ENCODE measurements around the gene OR9Q1. TPM values are rescaled to one million over a fixed set of nuclear protein-coding genes. Genes with fewer than 3 reads are reported as not detected.

The OR9Q1 gene
- total and polyA plus RNA-seq, 2 of the 13 experiments (the other 11 are each of a cell fraction or from before 2014, with no cell fraction given) = not detected

DNA sequence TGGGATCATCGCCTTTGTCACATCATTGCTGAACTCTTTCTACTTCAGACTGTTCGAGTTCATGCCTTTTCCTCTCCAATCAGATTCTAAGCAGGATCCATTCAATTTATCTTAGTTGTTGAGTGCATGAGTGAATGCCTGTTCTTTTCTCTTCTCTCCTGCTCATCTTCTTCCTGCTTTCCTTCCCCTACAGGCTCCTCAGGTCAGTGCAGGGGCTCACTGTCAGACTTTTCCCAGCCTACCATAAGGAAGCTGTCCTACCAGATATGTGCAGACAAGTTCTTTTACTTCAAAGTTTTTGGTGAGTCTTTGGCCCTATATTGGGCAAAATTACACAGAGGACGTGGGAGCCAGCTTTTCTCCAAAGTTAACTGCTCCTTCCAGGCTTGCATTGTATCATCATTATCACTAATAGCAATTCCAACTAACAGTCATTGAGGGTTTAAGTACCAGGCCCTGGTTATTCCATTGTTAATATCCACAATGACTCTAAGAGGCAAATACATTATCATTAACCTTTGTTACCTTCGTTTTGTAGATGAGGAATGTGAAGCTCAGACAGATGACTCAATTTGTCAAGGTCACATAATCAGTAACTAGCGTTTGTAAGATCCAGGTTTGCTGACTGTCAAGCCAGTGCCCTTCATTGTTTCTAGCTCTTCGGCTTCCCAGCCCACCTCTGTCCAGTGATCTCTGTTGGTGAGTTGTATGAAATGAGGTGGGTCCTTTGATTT lies 37.4 kb downstream of the OR9Q1 start (continued):
- peak; percentile 60 for TF ChIP-seq SKI (IDR thresholded peaks at IDR 0.05; ENCODE audit: partially characterized antibody)
- TF ChIP-seq, protein P1, sequence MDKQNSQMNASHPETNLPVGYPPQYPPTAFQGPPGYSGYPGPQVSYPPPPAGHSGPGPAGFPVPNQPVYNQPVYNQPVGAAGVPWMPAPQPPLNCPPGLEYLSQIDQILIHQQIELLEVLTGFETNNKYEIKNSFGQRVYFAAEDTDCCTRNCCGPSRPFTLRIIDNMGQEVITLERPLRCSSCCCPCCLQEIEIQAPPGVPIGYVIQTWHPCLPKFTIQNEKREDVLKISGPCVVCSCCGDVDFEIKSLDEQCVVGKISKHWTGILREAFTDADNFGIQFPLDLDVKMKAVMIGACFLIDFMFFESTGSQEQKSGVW (CRISPR knock-in tag; IDR thresholded peaks at IDR 0.05; ENCODE audit: borderline replicate concordance) = no peak
- peak; percentile 45; the same call in 1 of the 2 replicates for TF ChIP-seq ZNF317 (CRISPR knock-in tag; IDR thresholded peaks at IDR 0.05)
- TF ChIP-seq ZNF616 (CRISPR knock-in tag; IDR thresholded peaks at IDR 0.05; ENCODE audit: low read depth) = no peak
- TF ChIP-seq CHCHD3 (CRISPR knock-in tag; IDR thresholded peaks at IDR 0.05) = no peak
- peak; percentile 26 for TF ChIP-seq XRCC5 (optimal IDR thresholded peaks at IDR 0.05; ENCODE audit: low read length)
- no peak for TF ChIP-seq RARG (CRISPR knock-in tag; IDR thresholded peaks at IDR 0.05; ENCODE audit: low read depth)
- no peak for TF ChIP-seq ZBTB20 (CRISPR knock-in tag; IDR thresholded peaks at IDR 0.05; ENCODE audit: borderline replicate concordance, low read depth)
- no peak for TF ChIP-seq ZNF607 (CRISPR knock-in tag; IDR thresholded peaks at IDR 0.05; ENCODE audit: borderline replicate concordance)
- TF ChIP-seq MATR3 (CRISPR knock-in tag; IDR thresholded peaks at IDR 0.05) = no peak
- no peak for TF ChIP-seq CCAR2 (optimal IDR thresholded peaks at IDR 0.05; ENCODE audit: low read depth, low read length)
- TF ChIP-seq ZNF552 (CRISPR knock-in tag; IDR thresholded peaks at IDR 0.05; ENCODE audit: borderline replicate concordance) = no peak
- TF ChIP-seq SMYD3 (CRISPR knock-in tag; IDR thresholded peaks at IDR 0.05) = no peak
- TF ChIP-seq RAD51 (IDR thresholded peaks at IDR 0.05; ENCODE audit: borderline replicate concordance) = no peak
- TF ChIP-seq WIZ (CRISPR knock-in tag; IDR thresholded peaks at IDR 0.05) = no peak
- no peak for TF ChIP-seq ZNF143 (CRISPR knock-in tag; IDR thresholded peaks at IDR 0.05)
- no peak for TF ChIP-seq NFKBIZ (CRISPR knock-in tag; IDR thresholded peaks at IDR 0.05)
- TF ChIP-seq RFXANK (CRISPR knock-in tag; IDR thresholded peaks at IDR 0.05) = no peak
- no peak for TF ChIP-seq STAT6 (CRISPR knock-in tag; IDR thresholded peaks at IDR 0.05; ENCODE audit: borderline replicate concordance)
- TF ChIP-seq HIVEP1 (CRISPR knock-in tag; IDR thresholded peaks at IDR 0.05) = no peak
- TF ChIP-seq THAP7 (CRISPR knock-in tag; IDR thresholded peaks at IDR 0.05) = no peak
- peak; percentile 30 for TF ChIP-seq ZEB1 (IDR thresholded peaks at IDR 0.05; ENCODE audit: insufficient replicate concordance, low read depth)
- TF ChIP-seq DNMT1 (CRISPR knock-in tag; IDR thresholded peaks at IDR 0.05) = no peak
- TF ChIP-seq FOXA3 (CRISPR knock-in tag; IDR thresholded peaks at IDR 0.05) = peak; percentile 63
- no peak for TF ChIP-seq ZNF558 (CRISPR knock-in tag; IDR thresholded peaks at IDR 0.05; ENCODE audit: borderline replicate concordance)
- TF ChIP-seq SMAD9 (CRISPR knock-in tag; IDR thresholded peaks at IDR 0.05) = no peak
- TF ChIP-seq ZNF773 (CRISPR knock-in tag; IDR thresholded peaks at IDR 0.05; ENCODE audit: borderline replicate concordance) = no peak
- TF ChIP-seq, protein P2, sequence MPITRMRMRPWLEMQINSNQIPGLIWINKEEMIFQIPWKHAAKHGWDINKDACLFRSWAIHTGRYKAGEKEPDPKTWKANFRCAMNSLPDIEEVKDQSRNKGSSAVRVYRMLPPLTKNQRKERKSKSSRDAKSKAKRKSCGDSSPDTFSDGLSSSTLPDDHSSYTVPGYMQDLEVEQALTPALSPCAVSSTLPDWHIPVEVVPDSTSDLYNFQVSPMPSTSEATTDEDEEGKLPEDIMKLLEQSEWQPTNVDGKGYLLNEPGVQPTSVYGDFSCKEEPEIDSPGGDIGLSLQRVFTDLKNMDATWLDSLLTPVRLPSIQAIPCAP (CRISPR knock-in tag; IDR thresholded peaks at IDR 0.05; ENCODE audit: low read depth) = no peak
